Fibroblast of skin of right biceps (primary cell): ENCODE results near the gene GTPBP4.

Source experiments
- DNase-seq: peaks from one replicate; pipeline ENCODE4 v3.0.0-alpha.2; 2013

GTPBP4 gene

DNA sequence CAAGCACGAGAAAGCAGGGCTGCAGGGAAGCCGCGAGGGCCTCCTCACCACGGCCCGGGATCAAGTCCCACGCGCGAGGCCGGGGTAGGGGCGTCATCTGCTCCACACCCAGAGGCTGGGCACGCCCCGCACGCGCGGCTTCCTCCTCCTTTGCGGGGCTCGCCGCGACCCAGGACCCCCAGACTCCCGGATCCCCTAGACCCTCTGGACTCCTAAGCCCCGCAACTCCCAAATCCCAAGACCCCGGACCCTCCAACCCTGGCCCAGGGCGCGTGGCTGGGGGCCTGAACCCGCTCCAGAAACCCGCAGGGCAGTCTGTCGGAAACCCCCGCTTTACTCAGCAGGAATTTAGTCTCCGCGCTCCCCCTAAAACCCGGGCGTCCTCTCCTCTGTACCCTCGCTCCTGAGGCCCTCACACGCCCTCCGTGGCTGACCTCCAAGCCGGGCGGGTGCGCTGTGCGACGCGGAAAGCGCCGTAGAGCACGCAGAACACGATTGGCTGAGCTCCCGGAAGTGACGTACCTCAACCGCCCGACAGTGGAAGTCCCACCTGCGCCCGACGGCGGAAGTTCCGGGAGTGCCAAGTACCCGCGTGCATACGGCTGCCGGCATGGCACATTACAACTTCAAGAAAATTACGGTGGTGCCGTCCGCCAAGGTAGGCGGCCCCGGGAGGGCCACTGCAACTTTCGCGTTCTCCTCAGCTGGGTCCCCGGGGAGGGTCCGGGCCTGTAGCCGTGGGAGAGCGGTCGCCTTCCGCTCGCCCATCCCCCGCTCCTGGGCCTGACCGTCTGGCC is at the start of gene GTPBP4:
Gene GTPBP4, plus strand, starts transcription at position 565 of the 797 bp plus-strand sequence. Its CDS starts 46 bp downstream, at position 611.
- DNase-seq: peak; percentile 98

GRCh38 chr10:938941-939678 is 49.1 kb upstream of the GTPBP4 start:
- DNase-seq: peak; percentile 12

DNA sequence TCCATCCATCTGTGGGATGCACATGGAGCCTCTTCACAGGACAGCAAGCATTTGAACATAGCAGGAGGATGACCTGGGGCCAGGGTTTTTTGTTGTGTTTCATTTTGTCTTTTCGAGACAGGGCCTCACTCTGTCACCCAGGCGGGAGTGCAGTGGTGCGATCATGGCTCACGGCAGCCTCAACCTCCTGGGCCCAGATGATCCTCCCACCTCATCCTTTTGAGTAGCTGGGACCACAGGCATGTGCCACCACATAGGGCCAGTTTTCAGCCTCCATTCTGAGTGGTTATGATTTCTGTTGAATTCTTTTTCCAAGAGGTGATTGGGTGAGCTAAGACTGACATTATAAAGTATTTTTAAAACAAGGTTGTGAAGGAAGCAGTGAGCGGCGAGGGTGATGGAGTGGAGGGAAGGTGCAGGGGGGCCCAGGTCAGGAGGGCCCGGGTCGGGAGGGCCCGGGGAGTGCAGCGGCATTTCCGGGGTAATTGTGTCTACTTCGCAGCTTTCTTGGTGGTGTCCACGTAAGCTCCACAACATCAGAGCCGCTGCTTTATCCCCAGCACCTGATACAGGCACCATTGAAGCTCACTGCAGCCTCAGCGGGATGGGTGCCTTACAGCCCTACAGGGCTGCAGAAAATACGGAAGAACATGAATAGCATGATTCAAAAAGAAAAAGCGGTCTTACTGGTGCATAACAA is 44.8 kb upstream of the GTPBP4 start:
- DNase-seq: no peak

DNA sequence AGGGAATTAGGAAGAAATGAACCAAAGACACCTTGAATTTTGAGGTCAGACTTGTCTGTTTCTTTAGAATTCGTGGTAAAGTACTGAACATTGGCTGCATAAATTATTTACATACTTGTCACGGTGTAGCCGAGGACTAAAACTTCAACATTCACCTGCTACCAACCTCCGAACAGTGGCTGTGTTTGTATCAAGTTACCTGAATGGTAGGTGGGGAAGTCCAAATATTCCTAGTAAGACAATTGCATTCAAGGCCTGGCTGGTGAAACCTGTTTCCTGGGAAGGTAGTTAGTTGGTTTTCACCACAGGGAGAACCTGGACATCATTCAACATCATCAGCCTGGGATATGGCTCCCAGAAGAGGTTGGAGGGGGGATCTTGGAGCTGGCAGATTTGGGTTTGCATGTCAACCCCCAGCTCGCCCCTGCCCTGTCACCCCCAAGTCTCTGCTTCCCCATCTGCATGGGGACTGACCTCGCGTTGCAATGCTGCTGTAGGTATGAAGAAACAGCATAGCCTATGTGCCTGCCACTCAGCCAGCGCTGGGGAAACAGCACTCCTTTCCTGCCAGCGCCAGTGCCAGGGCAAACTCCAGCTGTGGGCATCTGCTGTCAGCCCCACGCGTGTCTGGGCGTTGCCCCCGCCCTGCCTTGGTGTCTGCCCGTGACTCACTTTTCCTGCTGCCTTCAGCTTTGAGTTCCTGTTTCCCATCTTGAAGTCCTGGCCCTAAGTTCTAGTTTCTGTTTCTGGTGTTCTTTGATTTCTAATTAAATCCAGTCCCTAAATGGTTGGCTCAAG is 44.0 kb upstream of the GTPBP4 start:
- peak; percentile 22 for DNase-seq

DNA sequence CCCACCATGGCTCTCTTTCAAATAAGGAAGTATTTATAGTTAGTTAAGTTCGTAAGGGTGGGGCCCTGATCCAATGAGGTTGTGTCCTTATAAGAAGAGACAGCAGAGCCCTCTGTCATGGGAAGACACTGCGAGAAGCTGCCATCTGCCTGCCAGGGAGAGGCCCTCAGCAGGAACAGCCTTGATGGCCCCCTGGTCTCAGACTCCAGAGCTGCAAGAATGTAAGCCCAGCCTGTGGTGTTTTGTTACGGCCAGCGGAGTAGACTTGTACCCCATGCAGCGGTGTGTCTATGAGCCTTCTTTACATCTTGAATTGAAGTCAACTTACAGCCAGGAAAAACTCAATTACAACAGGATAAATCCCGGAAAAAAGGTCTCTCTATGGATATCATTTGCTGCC is 42.5 kb upstream of the GTPBP4 start:
- no peak for DNase-seq

DNA sequence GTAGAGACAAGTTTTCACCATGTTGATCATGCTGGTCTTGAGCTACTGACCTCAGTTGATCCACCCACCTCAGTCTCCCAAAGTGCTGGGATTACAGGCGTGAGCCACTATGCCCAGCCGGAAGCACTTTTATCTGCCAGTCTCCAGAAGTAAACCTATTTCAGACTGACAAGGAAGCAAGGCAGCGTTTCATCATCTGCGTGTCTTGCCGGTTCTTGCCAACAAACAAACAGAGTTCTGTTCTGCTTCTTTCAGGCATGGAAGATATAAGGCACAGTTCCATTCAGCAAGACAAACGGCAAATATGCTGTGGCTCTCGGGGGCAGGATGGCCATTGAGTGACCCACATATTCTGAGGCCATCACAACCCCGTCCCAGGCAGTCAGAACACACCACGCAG is 41.2 kb upstream of the GTPBP4 start:
- no peak for DNase-seq

GRCh38 chr10:947881-948280 is 40.4 kb upstream of the GTPBP4 start:
- DNase-seq: no peak

GRCh38 chr10:948347-948746 is 39.9 kb upstream of the GTPBP4 start:
- no peak for DNase-seq

DNA sequence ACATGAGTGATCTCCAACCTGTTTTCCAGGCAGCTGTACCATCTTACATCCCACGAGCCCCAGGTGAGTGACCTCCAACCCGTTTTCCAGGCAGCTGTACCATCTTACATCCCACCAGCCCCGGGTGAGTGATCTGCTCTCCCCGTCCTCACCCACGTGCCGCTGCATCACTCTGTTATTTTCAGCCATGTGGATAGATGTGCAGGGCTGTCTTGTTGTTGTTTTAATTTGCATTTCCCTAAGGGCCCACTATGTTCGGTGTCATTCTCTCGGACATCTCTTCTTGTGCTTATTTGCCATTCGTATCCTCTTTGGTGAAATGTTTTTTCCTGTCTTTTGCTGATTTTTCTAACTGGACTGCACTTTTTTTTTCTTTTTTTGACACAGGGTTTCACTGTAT is 38.8 kb upstream of the GTPBP4 start:
- DNase-seq: no peak

DNA sequence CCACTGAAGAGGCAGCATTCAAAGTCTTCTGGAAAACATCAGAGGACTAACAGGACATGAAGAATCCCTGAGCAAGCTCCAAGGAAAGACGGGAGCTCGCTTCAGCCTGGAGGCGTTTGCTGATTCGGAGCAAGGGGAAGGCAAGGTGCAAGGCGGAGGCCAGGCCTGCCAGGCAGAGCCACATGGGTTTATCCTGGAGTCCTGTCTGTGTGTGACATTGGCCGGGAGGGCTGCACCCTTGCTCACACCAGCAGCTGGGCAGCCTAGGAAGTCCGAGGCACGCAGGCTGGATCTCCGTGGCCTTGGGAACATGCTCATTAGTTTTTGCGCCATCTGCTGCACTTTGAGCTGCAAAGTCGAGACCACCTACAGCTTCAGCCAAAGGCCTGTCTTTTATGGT is 34.4 kb upstream of the GTPBP4 start:
- DNase-seq: no peak

DNA sequence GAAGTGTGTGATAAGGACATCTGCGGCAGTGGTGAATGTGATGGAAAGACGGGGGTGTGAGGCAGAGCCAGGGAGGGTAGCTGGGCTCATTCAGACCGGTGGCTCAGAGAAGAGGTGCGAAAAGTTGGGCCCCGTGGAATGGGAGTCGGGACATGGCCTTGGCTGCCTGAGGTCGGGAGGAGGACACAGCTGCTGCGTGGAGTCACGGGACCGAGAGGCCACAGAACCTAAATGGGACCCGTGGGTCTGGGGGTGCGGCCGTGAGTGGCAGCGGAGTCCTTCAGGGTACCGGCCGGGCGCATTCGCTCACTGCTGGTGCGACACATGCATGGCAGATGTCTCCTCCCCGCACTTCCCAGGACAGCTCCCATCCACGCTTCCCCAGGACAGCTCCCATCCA is 33.8 kb upstream of the GTPBP4 start:
- no peak for DNase-seq

GRCh38 chr10:955127-955819 is 33.0 kb upstream of the GTPBP4 start:
- DNase-seq: no peak

GRCh38 chr10:955820-956217 is 32.4 kb upstream of the GTPBP4 start:
- DNase-seq: no peak

DNA sequence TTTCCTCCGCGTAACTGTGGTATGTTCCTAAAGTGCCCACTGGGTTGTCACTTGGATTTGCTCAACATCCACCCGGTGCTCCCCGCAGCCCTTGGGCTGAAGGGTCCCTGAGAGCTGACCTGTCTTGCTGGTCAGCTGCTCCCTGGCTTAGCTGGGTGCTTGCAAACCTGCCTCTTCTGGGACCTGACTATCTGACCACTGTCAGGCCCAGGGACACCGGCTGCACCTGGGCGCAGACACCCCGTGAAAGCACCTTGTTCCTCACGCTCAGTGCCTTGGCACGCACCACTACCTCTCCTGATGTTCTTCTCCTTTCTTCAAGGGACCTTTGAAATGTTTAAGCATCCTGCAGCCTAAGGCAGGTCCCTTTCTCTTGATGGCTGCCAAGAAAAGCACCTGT is 30.1 kb upstream of the GTPBP4 start:
- DNase-seq: no peak

DNA sequence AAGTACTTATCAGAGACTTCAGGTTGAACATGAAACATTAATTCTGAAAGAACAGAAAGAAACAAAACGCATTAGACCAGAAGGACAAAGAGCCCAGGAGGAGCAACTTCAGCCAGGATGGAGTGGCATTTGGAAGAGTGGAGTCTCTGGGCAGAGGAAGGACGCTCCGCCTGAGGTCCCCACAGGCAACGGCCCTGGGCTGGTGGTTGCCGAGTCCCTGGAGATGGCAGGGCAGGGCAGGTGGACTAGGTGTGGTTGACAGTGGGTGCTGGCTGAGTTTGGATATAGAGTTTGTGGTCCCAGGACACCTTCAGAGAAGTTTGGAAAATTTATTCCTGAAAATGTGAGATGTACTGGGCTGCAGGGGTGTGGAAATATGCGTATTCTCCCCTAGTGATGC is 29.4 kb upstream of the GTPBP4 start:
- DNase-seq: no peak

- DNase-seq: no peak
These were observed 25.9 kb upstream of the GTPBP4 start for GRCh38 chr10:962342-962741.

DNA sequence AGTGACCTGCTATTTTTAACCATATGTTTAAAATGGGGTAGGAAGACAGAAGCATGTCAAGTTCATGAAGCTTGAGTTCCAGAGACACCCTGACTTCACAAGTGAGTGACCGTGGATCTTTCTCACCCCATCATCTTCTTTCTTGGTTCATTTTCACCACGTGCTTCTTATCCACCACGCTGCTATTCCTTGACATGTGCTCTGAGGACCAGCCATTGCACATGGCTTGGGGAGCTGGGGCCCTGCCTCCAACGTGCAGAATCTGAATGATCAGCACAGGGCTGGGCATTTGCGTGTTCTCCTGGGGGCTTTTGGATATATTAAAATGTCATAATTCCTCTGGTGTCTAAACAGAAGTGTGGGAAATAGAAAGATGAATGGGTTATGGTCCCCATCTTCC is 25.0 kb upstream of the GTPBP4 start:
- DNase-seq: no peak

DNA sequence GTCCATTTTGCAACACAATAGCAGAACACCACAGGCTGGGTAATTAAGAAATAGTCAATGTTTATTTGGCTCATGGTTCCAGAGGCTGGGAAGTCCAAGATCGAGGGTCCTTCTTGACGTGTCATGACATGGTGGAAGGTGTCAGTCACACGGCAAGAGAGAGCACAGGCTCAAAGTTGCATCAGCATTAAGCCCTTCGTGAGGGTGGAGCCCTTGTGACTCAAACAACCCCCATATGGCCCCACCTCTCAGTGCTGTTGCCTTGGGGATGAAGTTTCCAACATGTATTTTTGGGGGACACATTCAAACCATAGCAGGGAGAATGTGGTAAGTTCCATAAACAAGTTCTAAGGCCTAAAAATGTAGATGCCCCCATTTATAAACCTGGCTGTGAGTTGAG is 24.6 kb upstream of the GTPBP4 start:
- DNase-seq: no peak

GRCh38 chr10:964321-964987 is 23.8 kb upstream of the GTPBP4 start:
- DNase-seq: peak; percentile 42

DNA sequence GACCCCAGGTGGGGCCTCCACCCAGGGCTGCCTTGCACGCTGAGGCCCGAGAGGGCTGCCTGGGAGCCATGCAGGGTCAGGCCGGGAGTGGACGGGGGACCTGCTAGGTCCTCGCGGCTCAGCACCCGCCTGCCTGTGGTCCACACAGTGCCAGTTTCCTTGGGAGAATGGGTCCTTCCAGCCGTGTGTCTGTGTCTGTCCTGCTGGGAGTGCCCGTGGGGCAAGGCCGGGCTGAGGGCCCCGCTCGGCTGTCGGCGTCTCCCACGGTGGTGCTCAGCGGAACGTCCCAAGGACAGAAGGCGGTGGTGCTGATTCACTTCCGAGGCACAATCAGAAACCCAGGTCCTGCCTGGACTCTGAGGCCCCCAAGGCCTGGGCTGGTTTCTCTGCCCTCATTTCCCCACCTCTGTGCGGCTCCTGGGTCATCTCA is 23.2 kb upstream of the GTPBP4 start:
- DNase-seq: no peak

DNA sequence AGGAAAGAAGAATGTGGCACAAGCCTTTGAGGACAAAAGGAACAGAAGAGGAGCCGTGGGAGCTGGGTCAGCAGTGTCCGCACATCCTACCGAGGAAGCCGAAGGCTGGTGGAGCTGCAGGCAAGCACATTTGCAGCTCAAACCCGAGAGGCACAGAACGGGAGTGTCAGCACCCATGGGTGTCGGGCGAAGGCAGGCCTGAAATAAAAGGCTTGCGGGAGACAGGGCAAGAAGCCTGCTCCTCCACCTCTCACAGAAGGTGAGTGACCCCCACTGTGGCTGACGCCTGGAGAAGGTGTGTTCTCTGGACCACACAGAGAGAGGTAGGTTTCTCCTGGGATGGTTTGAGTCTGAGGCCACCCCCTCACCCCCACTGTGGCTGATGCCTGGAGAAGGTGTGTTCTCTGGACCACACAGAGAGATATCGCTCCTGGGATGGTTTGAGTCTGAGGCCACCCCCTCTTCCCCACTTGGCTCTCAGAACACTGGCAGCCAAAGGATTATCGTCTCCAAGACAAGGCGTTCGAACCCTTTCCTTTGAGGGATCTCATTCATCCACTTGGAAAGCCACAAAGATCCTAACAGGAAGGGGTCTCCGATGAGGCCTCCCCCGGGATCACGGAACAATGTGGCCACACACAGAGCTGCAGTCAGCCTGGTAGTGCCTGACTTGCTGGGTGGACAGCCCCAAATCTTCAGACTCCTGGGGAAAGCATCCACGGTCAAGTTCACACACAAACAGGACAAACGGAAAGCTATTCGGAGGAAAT is 21.6 kb upstream of the GTPBP4 start:
- DNase-seq: no peak
